Vagina (tissue), 2 donors: ENCODE measurements around the gene ACAA1.

ENCODE experiments used
- POLR2A ChIP-seq, 2 donors: fragments of 450-650 bp; IDR thresholded peaks; one replicate each; pipeline ENCODE4 v1.6.1; 2017; ENCODE audit warnings: antibody characterized with exemption in 2 of 2, mild to moderate bottlenecking in 2 of 2, moderate library complexity in 2 of 2
- POLR2AphosphoS5 ChIP-seq, 2 donors: sonication (generic); formaldehyde crosslinking; IDR thresholded peaks; one replicate each; pipeline ENCODE4 v1.9.0; 2017; ENCODE audit warnings: antibody characterized with exemption in 2 of 2, mild to moderate bottlenecking in 2 of 2, low read depth in 1 of 2; ENCODE audit not compliant: insufficient read depth in 1 of 2
- TF ChIP-seq, protein P1 (sequence below), 3 experiments: fragments of 450-650 bp in 2 of 3; fragments of 200-600 bp in 1 of 3; sonication (generic) in 1 of 3; IDR thresholded peaks; one replicate each; pipeline ENCODE4 v1.5.1; 2017 to 2019; ENCODE audit warnings: antibody characterized with exemption in 3 of 3, mild to moderate bottlenecking in 2 of 3, moderate library complexity in 2 of 3

DNA sequence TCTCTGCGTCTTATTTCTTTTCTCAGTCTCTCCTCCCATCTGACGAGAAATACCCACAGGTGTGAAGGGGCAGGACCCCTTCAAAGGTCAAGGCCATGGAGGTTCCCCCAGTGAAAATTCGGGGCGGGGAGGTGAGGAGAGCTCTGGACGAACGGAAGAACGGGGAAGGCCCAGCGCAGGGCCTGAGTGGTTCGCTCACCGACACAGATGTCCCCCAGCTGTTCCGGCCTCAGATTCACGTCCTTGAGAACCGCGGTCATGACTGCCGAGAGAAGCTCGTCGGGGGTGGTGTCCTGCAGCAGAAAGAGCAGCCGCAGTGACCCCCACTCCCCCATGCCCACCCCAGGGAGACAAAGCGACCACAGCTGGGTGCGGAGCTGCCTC, 542 bp downstream of the ACAA1 start:
- TF ChIP-seq, protein P1, sequence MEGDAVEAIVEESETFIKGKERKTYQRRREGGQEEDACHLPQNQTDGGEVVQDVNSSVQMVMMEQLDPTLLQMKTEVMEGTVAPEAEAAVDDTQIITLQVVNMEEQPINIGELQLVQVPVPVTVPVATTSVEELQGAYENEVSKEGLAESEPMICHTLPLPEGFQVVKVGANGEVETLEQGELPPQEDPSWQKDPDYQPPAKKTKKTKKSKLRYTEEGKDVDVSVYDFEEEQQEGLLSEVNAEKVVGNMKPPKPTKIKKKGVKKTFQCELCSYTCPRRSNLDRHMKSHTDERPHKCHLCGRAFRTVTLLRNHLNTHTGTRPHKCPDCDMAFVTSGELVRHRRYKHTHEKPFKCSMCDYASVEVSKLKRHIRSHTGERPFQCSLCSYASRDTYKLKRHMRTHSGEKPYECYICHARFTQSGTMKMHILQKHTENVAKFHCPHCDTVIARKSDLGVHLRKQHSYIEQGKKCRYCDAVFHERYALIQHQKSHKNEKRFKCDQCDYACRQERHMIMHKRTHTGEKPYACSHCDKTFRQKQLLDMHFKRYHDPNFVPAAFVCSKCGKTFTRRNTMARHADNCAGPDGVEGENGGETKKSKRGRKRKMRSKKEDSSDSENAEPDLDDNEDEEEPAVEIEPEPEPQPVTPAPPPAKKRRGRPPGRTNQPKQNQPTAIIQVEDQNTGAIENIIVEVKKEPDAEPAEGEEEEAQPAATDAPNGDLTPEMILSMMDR (IDR thresholded peaks at IDR 0.05): no peak
- TF ChIP-seq POLR2A (IDR thresholded peaks at IDR 0.05): no peak
- TF ChIP-seq POLR2AphosphoS5 (IDR thresholded peaks at IDR 0.05; ENCODE audit: insufficient read depth in 1 of 2, low read depth in 1 of 2): no peak
